RCC 7860 (cell line): ENCODE data around the gene CTSV.
"Not testable (repeated sequence)": the region's sequence is repeated elsewhere in the genome, so short reads cannot be mapped to it uniquely, and the experiment has no call there.

Experiments used
- DNase-seq: peaks from one replicate; pipeline ENCODE4 v3.0.0-alpha.2; 2015; ENCODE audit warnings: low spot score
- FAIRE-seq: peaks from 2 replicates; lab custom pipeline; 2012; peaks lifted over from hg19 to GRCh38; lab: Jason Lieb, UNC

The CTSV gene

DNA sequence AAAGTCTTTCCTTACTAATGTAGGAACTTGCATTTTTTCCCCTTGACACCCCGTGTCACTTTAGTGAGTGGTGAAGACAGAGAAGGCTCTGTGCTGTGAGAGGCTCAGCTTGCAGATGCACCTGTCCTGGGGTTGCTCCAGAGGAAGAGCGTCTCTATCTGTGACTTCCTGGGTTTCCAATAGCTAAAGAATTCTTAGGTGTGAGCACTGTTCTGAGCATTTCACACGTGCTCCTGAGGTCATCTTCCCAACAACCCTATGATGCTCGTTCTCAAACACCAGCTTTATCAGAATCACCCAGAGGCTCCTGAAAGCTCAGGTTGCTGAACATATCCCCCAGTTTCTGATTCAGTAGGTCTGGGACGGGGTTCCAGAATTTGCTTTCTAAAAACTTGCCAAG, 6.4 kb upstream of the CTSV start:
- FAIRE-seq (no peak), DNase-seq (no peak)

DNA sequence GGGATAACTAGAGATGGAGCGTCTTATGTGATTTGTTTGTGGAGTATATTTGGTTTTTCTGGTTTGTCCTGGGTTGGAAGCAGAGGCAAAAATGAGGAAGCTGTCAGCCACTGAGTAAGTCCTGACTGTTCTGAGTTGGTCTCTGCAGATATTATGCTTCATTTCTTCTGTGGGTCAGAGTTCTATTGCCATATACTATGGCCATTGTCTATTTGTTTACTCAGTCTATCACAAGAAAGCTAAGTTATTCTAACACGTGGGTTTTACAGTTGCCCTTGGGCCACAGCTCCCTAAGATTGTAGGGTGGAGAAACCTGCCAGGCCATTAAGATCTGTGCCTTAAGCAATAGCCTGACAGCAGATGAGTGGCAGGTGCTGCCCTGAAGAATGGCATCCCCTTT, 3.0 kb upstream of the CTSV start:
- FAIRE-seq (no peak), DNase-seq (no peak)

GRCh38 chr9:97039514-97039860, 545 bp upstream of the CTSV start:
- DNase-seq (no peak), FAIRE-seq (no peak)

GRCh38 chr9:97023505-97023904, 15.4 kb downstream of the CTSV start:
- not testable (repeated sequence) for DNase-seq

GRCh38 chr9:97013151-97014132, 25.5 kb downstream of the CTSV start:
- DNase-seq (peak; percentile 69), FAIRE-seq (peak; percentile 82)

More at GRCh38 chr9:97023505-97023904, 15.4 kb downstream of the CTSV start:
- not testable (repeated sequence) for FAIRE-seq

- FAIRE-seq: not testable (repeated sequence)
Observed at GRCh38 chr9:97012617-97013016, 26.3 kb downstream of the CTSV start.

GRCh38 chr9:97002195-97002594, 36.7 kb downstream of the CTSV start:
- DNase-seq, FAIRE-seq: not testable (repeated sequence)

More at GRCh38 chr9:97012617-97013016, 26.3 kb downstream of the CTSV start:
- not testable (repeated sequence) for DNase-seq

- not testable (repeated sequence) for DNase-seq, FAIRE-seq
Observed at GRCh38 chr9:97001338-97001737, 37.6 kb downstream of the CTSV start.

- not testable (repeated sequence) for DNase-seq, FAIRE-seq
Observed at GRCh38 chr9:97000139-97000787, 38.7 kb downstream of the CTSV start.

DNA sequence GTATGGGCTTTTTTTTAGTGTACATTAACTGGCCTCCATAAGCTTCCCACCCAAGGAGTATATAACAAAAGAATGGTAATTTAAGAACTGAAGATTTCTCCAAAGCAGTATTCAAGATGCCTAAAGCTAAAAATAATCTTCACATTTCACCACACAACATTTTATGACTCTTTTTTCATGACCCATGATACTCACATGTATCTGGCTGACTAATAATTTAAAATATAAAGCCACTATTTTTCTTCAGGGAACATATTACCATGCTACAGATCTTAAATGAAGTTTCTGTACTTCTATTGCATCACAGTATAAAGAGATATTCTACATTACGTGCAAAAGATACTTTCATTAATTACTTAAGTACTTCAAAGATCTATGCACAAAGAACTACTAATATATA, 39.2 kb downstream of the CTSV start:
- FAIRE-seq, DNase-seq: not testable (repeated sequence)

DNA sequence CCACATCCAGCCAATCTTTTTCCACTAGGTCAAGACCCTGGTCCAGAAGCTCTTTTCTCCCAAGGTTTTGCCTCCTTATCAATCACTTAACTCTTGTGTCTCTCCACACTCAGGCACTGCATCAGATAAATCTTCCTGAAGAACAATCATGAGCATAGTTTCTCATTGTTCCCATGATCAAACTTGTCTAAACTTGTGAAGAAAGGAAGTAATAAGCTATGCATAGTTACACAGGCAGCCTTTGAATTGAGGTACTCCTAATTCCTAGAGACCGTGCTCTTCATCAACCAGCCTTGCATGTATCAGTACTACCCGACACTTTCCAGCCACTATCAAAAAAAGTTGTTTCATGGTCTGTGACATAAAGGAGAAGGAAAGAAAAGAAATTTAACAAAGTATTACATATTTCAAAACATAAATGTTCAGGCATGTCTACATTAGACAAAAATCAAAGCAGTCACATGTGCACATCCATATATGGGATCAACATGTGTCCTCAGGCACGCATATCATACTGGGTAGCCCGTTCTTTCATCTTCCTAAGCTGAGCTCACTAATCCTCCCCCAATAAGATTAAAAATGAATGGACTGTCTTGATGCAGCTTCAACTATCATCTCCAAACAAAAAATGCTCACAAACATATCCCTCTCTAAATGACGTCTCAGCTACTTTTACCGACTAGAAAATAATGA, 41.8 kb downstream of the CTSV start:
- not testable (repeated sequence) for DNase-seq, FAIRE-seq

GRCh38 chr9:96994531-96995016, 44.4 kb downstream of the CTSV start:
- not testable (repeated sequence) for DNase-seq, FAIRE-seq

GRCh38 chr9:96992303-96992702, 46.6 kb downstream of the CTSV start:
- not testable (repeated sequence) for FAIRE-seq, DNase-seq

- not testable (repeated sequence) for DNase-seq, FAIRE-seq
Observed at GRCh38 chr9:96989747-96990318, 49.1 kb downstream of the CTSV start.

- FAIRE-seq, DNase-seq: not testable (repeated sequence)
Observed at GRCh38 chr9:96984887-96985286, 54.1 kb downstream of the CTSV start.

DNA sequence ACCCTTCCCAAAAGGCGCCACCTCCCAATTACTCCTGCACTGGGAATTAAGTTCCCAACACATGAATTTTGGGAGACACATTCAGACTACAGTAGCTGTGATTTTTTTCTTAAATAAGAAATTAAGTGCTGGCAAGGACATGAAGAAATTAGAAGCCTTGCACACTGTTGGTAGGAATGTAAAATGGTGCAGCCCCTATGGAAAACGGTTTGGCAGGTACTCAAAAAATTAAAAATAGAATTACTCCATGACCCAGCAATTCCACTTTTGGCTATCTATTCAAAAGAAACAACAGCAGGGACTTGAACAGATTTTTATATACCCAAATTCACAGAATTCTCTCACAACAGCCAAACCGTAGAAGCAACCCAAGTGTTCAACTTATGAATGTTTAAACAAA, 54.8 kb downstream of the CTSV start:
- not testable (repeated sequence) for FAIRE-seq

GRCh38 chr9:96983496-96984122, 55.3 kb downstream of the CTSV start:
- not testable (repeated sequence) for DNase-seq, FAIRE-seq

More for the DNA sequence above, 54.8 kb downstream of the CTSV start:
- DNase-seq: not testable (repeated sequence)
